WTC11 (cell line): Measurements from ENCODE around the gene MORC4. TPM values are rescaled to one million over a fixed set of nuclear protein-coding genes. Genes with fewer than 3 reads are reported as not detected.

ENCODE experiments used
- ATAC-seq: fragments of 200-7000 bp; cut with Tn5 transposase; 2 replicates; pipeline ENCODE4 v1.10.0; 2021; ENCODE audit warnings: mild to moderate bottlenecking, moderate library complexity
- CTCF ChIA-PET: fragments of 300-600 bp; sonication (Branson Sonifier 250); formaldehyde crosslinking; loops from one replicate; lab custom pipeline; 2021; ENCODE audit warnings: antibody characterized with exemption; lab: Charles Lee
- POLR2A ChIA-PET: fragments of 350-600 bp; sonication (Branson Sonifier 250); formaldehyde crosslinking; loops from one replicate; lab custom pipeline; 2021; ENCODE audit warnings: antibody characterized with exemption; lab: Charles Lee
- DNase-seq: peaks from one replicate; pipeline ENCODE4 v3.0.0; 2021; ENCODE audit warnings: low spot score
- H3K27ac Mint-ChIP-seq: 2 replicates; pipeline ENCODE4 v1.8.0; 2021; ENCODE audit warnings: mixed read lengths
- H3K27me3 Mint-ChIP-seq: 2 replicates; pipeline ENCODE4 v1.8.0; 2021; ENCODE audit warnings: low read depth, mild to moderate bottlenecking, moderate library complexity, mixed read lengths
- H3K36me3 Mint-ChIP-seq: 2 replicates; pipeline ENCODE4 v1.8.0; 2021; ENCODE audit warnings: mixed read lengths
- H3K4me1 Mint-ChIP-seq: 2 replicates; pipeline ENCODE4 v1.8.0; 2022; ENCODE audit warnings: mixed read lengths
- H3K4me3 Mint-ChIP-seq: 2 replicates; pipeline ENCODE4 v1.8.0; 2021; ENCODE audit warnings: mild to moderate bottlenecking, moderate library complexity, mixed read lengths
- H3K9me3 Mint-ChIP-seq: 2 replicates; pipeline ENCODE4 v1.8.0; 2021; ENCODE audit warnings: mixed read lengths
- ATF6 ChIP-seq: sonication (generic); formaldehyde crosslinking; IDR thresholded peaks from 2 replicates; pipeline ENCODE4 v1.8.1; 2023; ENCODE audit warnings: mild to moderate bottlenecking, missing genetic modification reagents
- CBFB ChIP-seq: sonication (generic); formaldehyde crosslinking; IDR thresholded peaks from 2 replicates; pipeline ENCODE4 v1.8.1; 2022; ENCODE audit warnings: mild to moderate bottlenecking, low read depth, missing genetic modification reagents
- CDX4 ChIP-seq: fragments of 250-450 bp; sonication (Bioruptor Pico); IDR thresholded peaks from 2 replicates; pipeline ENCODE4 v1.9.0; 2021; ENCODE audit warnings: moderate library complexity, mild to moderate bottlenecking, inconsistent platforms, borderline replicate concordance
- CTCF ChIP-seq: fragments of 200-600 bp; IDR thresholded peaks from 2 replicates; pipeline ENCODE4 v1.8.0; 2022; ENCODE audit warnings: antibody characterized with exemption
- GABPB1 ChIP-seq: sonication (generic); formaldehyde crosslinking; IDR thresholded peaks from 2 replicates; pipeline ENCODE4 v1.8.1; 2023; ENCODE audit warnings: mild to moderate bottlenecking, missing genetic modification reagents
- HMGA2 ChIP-seq: fragments of 250-450 bp; sonication (Bioruptor Pico); IDR thresholded peaks from 2 replicates; pipeline ENCODE4 v1.4.0; 2021; ENCODE audit warnings: mild to moderate bottlenecking, moderate library complexity
- MLX ChIP-seq: sonication (generic); formaldehyde crosslinking; IDR thresholded peaks from 2 replicates; pipeline ENCODE4 v1.8.1; 2023; ENCODE audit warnings: mild to moderate bottlenecking, missing genetic modification reagents, moderate library complexity
- MXD4 ChIP-seq: fragments of 250-450 bp; sonication (Bioruptor Pico); IDR thresholded peaks from 2 replicates; pipeline ENCODE4 v1.8.0; 2021; ENCODE audit warnings: mild to moderate bottlenecking, moderate library complexity, borderline replicate concordance
- MYBL2 ChIP-seq: sonication (generic); formaldehyde crosslinking; IDR thresholded peaks from 2 replicates; pipeline ENCODE4 v1.8.1; 2023; ENCODE audit warnings: mild to moderate bottlenecking, moderate library complexity, missing genetic modification reagents
- NR2C2 ChIP-seq: sonication (generic); formaldehyde crosslinking; IDR thresholded peaks from 2 replicates; pipeline ENCODE4 v1.8.0; 2022; ENCODE audit warnings: mild to moderate bottlenecking, missing genetic modification reagents
- RELA ChIP-seq: sonication (generic); formaldehyde crosslinking; IDR thresholded peaks from 2 replicates; pipeline ENCODE4 v1.8.1; 2022; ENCODE audit warnings: missing genetic modification reagents, mild to moderate bottlenecking, borderline replicate concordance
- TP53 ChIP-seq: sonication (generic); formaldehyde crosslinking; IDR thresholded peaks from 2 replicates; pipeline ENCODE4 v1.8.1; 2023; ENCODE audit warnings: mild to moderate bottlenecking, missing genetic modification reagents
- ZBTB43 ChIP-seq: sonication (generic); formaldehyde crosslinking; IDR thresholded peaks from 2 replicates; pipeline ENCODE4 v1.8.1; 2023; ENCODE audit warnings: mild to moderate bottlenecking, missing genetic modification reagents
- ZNF232 ChIP-seq: sonication (generic); formaldehyde crosslinking; IDR thresholded peaks from 2 replicates; pipeline ENCODE4 v1.8.0; 2022; ENCODE audit warnings: mild to moderate bottlenecking, missing genetic modification reagents
- ZNF317 ChIP-seq: sonication (generic); formaldehyde crosslinking; IDR thresholded peaks from 2 replicates; pipeline ENCODE4 v1.8.1; 2023; ENCODE audit warnings: low read depth, mild to moderate bottlenecking, moderate library complexity, missing genetic modification reagents, borderline replicate concordance
- ZNF425 ChIP-seq: fragments of 250-450 bp; sonication (Bioruptor Pico); conservative IDR thresholded peaks from 2 replicates; pipeline ENCODE4 v1.9.0; 2021; ENCODE audit warnings: mild to moderate bottlenecking
- total RNA-seq: library from RNA; stranded (reverse); gene quantifications from 3 replicates; pipeline ENCODE4 v1.2.3, GENCODE V29; 2021

Gene MORC4
- total RNA-seq, 1 experiment from 2014 or later = 4.6 TPM

GRCh38 chrX:106891762-106892460 is 108.1 kb downstream of the MORC4 start:
- H3K27ac Mint-ChIP-seq = no peak overlapping the region
- TF ChIP-seq GABPB1 (CRISPR knock-in tag) (no peak), NR2C2 (CRISPR knock-in tag) (no peak), MYBL2 (no peak), MLX (CRISPR knock-in tag) (no peak), CTCF (no peak), CBFB (CRISPR knock-in tag) (no peak), ZNF317 (CRISPR knock-in tag) (no peak), MXD4 (no peak), ATF6 (no peak), HMGA2 (CRISPR knock-in tag) (no peak), RELA (CRISPR knock-in tag) (no peak), ZNF232 (CRISPR knock-in tag) (no peak), ZNF425 (CRISPR knock-in tag) (no peak), CDX4 (CRISPR knock-in tag) (no peak), ZBTB43 (CRISPR knock-in tag) (no peak), TP53 (CRISPR knock-in tag) (no peak)
- H3K4me1 Mint-ChIP-seq = 0 out of 2 replicates have a peak, but pooled peaks cover 2% of the 10 kb centered on the region
- ATAC-seq (no peak), DNase-seq (no peak)
- ChIA-PET POLR2A (no interaction called here), CTCF (interaction anchor here (3.8 kb wide), 1 partner anchor 69 kb away, joined by 54 read pairs; no protein-coding TSS in a partner anchor)
- no peaks in the 10 kb centered on the region; the same call in 1 of the 2 replicates for H3K27me3 Mint-ChIP-seq
- H3K36me3 Mint-ChIP-seq = no peaks in the 10 kb centered on the region
- no peak overlapping the region for H3K4me3 Mint-ChIP-seq
- no peaks in the 10 kb centered on the region for H3K9me3 Mint-ChIP-seq

Other genes with a start within 250 kb of the MORC4 start
- gene TBC1D8B, start 197.5 kb downstream of the MORC4 start, total RNA-seq = 5.8 to 6.3 TPM (median 6.3 TPM) in 3 replicates
- not detected in 3 replicates for gene RIPPLY1, start 96.9 kb downstream of the MORC4 start, total RNA-seq
- gene CLDN2, start 79.8 kb downstream of the MORC4 start, total RNA-seq = 0.11 TPM in 1 of 3 replicates, not detected in the others
- gene RBM41, start 118.6 kb upstream of the MORC4 start, total RNA-seq = 20.6 to 24.6 TPM (median 22.0 TPM) in 3 replicates
- gene NUP62CL, start 206.2 kb upstream of the MORC4 start, total RNA-seq = 3.3 to 6.2 TPM (median 5.5 TPM) in 3 replicates
- gene DNAAF6, start 206.4 kb upstream of the MORC4 start, total RNA-seq = not detected in 3 replicates